Kidney capillary endothelial cell (primary cell): ENCODE data around the gene SPRED2.
"Not testable (repeated sequence)": the region's sequence is repeated elsewhere in the genome, so short reads cannot be mapped to it uniquely, and the experiment has no call there.

Experiments
- DNase-seq: peaks from one replicate; pipeline ENCODE4 v3.0.0-alpha.2; 2018; ENCODE audit warnings: low spot score

The SPRED2 gene

GRCh38 chr2:65343386-65343785 is 89.0 kb downstream of the SPRED2 start:
- no peak for DNase-seq

GRCh38 chr2:65340898-65341681 is 91.3 kb downstream of the SPRED2 start:
- no peak for DNase-seq

GRCh38 chr2:65339648-65340047 is 92.8 kb downstream of the SPRED2 start:
- no peak for DNase-seq

GRCh38 chr2:65338830-65339495 is 93.4 kb downstream of the SPRED2 start:
- not testable (repeated sequence) for DNase-seq

GRCh38 chr2:65337915-65338314 is 94.5 kb downstream of the SPRED2 start:
- not testable (repeated sequence) for DNase-seq

GRCh38 chr2:65334714-65335113 is 97.7 kb downstream of the SPRED2 start:
- no peak for DNase-seq

- no peak for DNase-seq
Observed at GRCh38 chr2:65331336-65332025, 100.9 kb downstream of the SPRED2 start.

- DNase-seq: peak; percentile 33
Observed at GRCh38 chr2:65329525-65329924, 102.9 kb downstream of the SPRED2 start.

GRCh38 chr2:65326276-65326675 is 106.1 kb downstream of the SPRED2 start:
- DNase-seq: no peak

- no peak for DNase-seq
Observed at GRCh38 chr2:65325066-65325465, 107.3 kb downstream of the SPRED2 start.

- DNase-seq: no peak
Observed at GRCh38 chr2:65320946-65321345, 111.5 kb downstream of the SPRED2 start.

- peak; percentile 87 for DNase-seq
Observed at GRCh38 chr2:65320042-65320725, 112.2 kb downstream of the SPRED2 start.

- no peak for DNase-seq
Observed at GRCh38 chr2:65319674-65320041, 112.7 kb downstream of the SPRED2 start.

- no peak for DNase-seq
Observed at GRCh38 chr2:65319072-65319673, 113.2 kb downstream of the SPRED2 start.

GRCh38 chr2:65317841-65318240 is 114.6 kb downstream of the SPRED2 start:
- DNase-seq: no peak

GRCh38 chr2:65317351-65317750 is 115.0 kb downstream of the SPRED2 start:
- not testable (repeated sequence) for DNase-seq

GRCh38 chr2:65316072-65316471 is 116.3 kb downstream of the SPRED2 start:
- DNase-seq: no peak

- DNase-seq: no peak
Observed at GRCh38 chr2:65314801-65315441, 117.5 kb downstream of the SPRED2 start.

- no peak for DNase-seq
Observed at GRCh38 chr2:65313954-65314256, 118.5 kb downstream of the SPRED2 start.

- DNase-seq: peak; percentile 67
Observed at GRCh38 chr2:65313126-65313953, 119.1 kb downstream of the SPRED2 start.

GRCh38 chr2:65311596-65311995 is 120.8 kb downstream of the SPRED2 start:
- DNase-seq: no peak
